Measurements from ENCODE around the gene HDAC9. TPM values are rescaled to one million over a fixed set of nuclear protein-coding genes. Genes with fewer than 3 reads are reported as not detected.

The HDAC9 gene
- polyA plus RNA-seq, 1 donor: 18.6 TPM

DNA sequence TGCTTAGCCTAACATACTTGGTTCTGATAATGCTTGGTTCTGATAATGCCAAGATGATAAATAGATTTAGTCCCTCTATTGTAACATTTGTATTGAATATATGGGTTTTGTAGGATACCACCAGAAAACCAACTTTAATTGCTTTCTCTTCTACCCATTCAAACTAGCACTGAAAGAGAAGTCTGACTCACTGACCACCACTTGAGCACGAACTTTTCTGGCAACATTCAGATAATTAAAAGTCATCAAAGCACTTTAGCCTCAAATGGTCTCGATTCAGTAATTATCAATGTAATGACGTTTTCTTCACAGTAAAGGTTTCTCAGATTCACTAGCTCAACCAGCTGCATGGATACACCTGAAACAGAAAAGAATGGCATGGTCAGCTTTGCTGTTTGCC is 63.0 kb downstream of the HDAC9 start:
- DNase-seq: no peak

DNA sequence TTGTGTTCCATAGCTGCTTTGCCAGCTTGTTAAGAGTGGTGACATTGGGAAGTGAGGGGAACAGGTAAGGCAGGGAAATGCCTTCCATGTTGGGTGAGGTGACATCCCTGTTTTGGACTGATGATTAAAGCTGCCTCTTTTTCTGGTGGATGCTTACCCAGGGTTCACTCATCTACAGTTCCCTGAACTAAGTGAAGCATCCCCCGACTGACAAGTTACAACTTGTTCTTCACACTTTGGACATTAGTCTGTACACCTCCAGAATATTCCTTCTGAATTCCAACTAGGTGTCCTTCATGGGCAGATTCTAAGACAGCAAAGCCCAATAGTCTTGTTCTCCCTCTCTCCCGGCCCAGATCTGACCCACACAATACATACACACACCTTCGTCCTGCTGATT is 63.4 kb downstream of the HDAC9 start:
- no peak for DNase-seq

DNA sequence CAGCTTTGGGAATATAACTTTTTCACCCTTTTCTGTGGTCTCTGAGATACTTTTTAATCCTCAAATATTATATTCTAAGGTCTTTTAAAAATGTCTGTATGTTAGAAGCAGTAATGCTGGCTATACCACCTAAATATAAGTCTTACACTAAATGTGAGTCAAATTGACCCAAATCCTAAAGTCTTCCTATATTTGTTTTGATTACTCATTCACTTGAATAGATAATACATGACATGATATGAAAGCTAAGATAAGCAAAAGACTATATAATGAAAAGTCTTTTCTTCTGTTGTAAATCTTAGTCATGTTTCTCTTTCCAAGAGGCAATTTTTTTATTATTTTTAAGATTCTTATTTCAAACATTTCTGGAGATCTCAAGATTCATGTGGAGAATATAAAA is 64.2 kb downstream of the HDAC9 start:
- no peak for DNase-seq

- no peak for DNase-seq
Observed at GRCh38 chr7:18564779-18565178, 69.2 kb downstream of the HDAC9 start.

DNA sequence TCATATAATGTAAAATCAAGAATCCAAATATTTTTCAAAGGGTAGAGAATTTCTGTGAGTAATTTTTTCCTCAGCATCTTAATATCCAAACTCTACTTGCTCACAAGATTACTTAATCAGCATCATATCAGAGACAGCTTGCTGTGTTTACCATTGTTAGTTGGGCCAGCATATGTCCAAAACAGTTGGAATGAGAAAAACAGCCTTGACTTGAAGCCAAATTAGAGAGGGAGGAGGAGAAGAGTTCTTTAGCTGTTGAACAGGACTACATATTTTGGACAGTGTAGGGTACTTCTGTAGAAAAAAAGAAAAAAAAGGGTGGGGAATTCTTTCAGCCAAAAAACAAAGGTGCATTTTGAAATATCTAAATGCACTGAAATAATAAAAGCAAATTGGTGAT is 69.8 kb downstream of the HDAC9 start:
- DNase-seq: no peak

DNA sequence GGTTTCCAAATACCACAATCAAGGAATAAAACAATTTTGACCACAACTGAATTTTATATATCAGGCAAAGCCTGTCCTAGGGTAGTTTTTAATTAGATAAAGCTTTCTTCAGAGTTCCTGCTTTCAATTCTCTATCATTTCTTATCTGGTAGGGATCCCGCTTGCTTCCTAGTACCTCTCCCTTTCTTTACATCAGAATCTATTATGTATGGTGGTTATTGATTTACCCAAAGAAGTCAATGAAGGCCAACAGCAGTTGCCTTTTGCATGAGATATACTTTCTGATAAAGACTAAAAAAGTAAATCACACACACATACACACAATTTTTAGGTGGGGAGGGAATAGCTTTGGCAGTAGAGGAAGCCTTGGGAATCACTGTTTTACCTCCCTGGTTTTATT is 70.7 kb downstream of the HDAC9 start:
- DNase-seq: no peak

GRCh38 chr7:18566829-18567228 is 71.3 kb downstream of the HDAC9 start:
- no peak for DNase-seq

DNA sequence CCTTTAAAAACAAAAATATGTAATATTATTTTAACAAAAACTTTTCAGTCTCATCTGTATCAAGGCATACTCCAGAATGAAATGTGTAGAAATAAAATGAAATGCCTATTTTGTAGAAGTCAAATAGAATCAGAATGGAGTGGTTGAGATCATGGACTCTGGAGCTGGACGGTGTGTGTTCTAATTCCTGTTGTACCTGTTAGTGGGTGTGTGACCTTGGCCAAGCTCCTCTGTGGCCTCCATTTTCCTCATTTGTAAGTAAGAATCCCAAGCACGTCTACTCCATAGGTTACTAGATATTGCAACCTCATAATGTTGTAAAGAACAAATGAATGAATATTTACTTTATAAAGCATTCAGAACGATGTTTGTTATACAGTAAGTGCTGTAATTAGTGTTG is 74.9 kb downstream of the HDAC9 start:
- DNase-seq: no peak

DNA sequence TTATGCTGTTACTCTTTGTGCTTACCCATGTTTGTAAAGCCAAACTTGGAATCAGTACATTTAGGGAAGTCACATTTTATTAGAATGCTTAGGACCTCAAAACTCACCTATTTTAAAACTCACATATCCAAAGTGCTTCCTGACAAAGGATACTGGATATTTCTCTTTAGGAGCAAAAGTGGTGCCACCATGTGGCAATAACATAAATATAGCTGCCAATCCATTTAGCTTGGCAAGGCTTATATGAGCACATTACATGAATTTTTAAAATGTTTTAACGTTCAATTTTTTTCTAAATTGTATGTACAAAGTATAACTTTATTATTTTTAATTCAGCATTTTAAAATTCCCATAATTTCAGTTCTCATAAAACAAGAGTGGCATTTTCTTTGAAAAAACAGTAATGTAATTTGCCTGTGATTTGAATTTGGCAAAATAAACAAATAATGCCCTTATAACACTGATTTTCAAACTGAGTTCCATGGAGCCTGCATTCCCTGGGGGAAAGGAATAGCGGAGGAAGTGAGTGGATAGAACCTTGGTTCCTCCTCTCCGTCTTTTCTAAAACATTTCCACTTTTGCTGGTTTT is 75.4 kb downstream of the HDAC9 start:
- DNase-seq: no peak

- DNase-seq: no peak
Observed at GRCh38 chr7:18572154-18572553, 76.6 kb downstream of the HDAC9 start.

GRCh38 chr7:18572885-18573284 is 77.3 kb downstream of the HDAC9 start:
- DNase-seq: no peak

GRCh38 chr7:18573410-18574234 is 78.1 kb downstream of the HDAC9 start:
- DNase-seq: no peak

DNA sequence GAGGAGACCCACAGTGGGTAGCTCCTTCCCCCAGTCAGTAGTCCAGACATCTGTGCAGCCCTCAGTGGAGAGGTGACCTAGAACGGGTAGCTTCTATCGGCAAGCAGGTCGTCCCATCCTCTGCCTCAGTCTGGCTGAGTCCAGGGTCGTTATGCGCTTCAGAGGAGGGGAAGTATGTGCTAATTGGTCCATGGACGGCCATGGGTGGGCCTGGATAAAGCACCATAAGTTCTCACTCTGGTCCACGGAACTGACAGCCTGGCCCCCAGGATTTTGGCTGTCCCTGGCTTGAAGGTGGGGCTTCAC is 78.6 kb downstream of the HDAC9 start:
- no peak for DNase-seq

DNA sequence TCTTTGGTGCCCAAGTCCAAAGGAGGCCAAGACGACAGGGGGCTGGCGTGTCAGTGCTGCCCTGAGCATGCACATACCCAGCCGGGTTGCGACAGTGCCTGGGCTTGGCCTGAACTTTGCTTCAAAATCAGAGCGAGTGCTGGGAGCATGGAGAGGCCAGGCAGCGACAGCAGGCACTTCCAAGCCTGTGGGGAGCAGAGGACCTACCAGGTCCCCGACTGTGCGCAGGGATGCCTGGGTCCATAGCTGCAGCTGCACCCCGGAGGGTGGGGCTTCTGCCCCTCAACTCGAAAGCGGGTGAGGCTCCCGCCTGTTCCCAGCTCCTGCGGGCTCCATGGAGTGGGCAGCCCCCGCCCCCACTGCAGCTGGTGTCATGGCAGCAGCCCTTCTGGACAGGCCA is 79.1 kb downstream of the HDAC9 start:
- DNase-seq: no peak

- DNase-seq: no peak
Observed at GRCh38 chr7:18575622-18576572, 80.3 kb downstream of the HDAC9 start.

GRCh38 chr7:18577096-18577771 is 81.7 kb downstream of the HDAC9 start:
- no peak for DNase-seq

- DNase-seq: no peak
Observed at GRCh38 chr7:18579698-18580097, 84.1 kb downstream of the HDAC9 start.

DNA sequence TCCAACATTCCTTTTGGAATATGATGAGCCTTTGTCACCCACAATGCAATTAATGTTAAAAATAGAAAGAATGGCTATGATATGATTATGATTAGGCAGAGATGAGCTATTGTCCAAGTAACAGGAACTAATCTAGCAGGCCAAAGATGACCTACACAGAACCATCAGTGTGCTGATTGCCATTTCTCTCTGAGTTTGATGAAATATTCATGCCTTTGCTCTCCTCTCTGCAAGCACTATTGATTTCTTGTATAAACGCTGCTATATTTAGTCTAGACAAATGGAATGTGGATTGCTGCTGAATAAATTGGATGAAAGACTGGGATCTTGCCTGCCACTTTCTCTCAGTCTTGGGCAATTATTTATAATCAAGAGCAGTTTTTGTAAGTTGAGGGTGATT is 85.4 kb downstream of the HDAC9 start:
- no peak for DNase-seq

- DNase-seq: no peak
Observed at GRCh38 chr7:18583305-18583704, 87.8 kb downstream of the HDAC9 start.

GRCh38 chr7:18590241-18590640 is 94.7 kb downstream of the HDAC9 start:
- DNase-seq: no peak

DNA sequence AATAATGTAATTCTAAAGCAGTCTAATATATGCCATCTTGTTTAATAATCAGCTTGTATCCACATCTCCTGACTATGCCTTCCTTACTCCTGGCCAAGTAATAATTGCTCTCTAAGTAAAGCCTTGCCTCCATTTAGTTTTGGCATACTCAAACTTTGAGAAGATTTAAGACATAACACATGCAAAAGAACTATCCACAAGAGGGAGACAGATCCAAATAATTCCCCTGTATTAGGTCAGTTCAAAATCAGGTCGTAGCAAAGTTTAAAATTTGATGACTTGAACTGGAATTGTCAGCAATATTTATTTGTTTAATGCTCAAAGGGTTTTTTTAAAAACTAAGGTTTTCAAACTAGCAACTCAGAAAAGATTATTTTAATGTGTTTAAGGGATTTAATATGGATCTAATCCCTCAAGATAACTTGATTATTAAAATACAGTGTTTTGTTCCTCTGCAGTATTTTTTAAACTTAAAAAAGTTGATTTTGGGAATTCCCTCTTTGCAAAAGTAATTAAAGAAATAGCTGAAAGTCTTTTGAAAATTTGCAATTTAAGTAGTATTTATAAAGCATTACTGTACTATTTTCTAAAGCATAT is 95.3 kb downstream of the HDAC9 start:
- peak; percentile 54 for DNase-seq

- no peak for DNase-seq
Observed at GRCh38 chr7:18593602-18594279, 98.2 kb downstream of the HDAC9 start.

Data from hindlimb muscle (tissue), 1 donor.